ENCODE data around the gene EXOG. TPM values are rescaled to one million over a fixed set of nuclear protein-coding genes. Genes with fewer than 3 reads are reported as not detected.
A peak's percentile ranks its signal among the peaks of the same experiment; 100 is the strongest.

The EXOG gene
- total and polyA plus RNA-seq, 2 donors from 2014 or later = 5.5 to 16.4 TPM

GRCh38 chr3:38490281-38491030, 5.7 kb upstream of the EXOG start:
- H3K4me1 ChIP-seq (ENCODE audit: control insufficient read depth in 2 of 3, insufficient read depth in 2 of 3, low read depth in 1 of 3, low read length in 3 of 3) = no peaks in the 10 kb centered on the region
- no peak overlapping the region for H3K27ac ChIP-seq (ENCODE audit: low read depth in 2 of 2, low read length in 2 of 2)
- H3K9me3 ChIP-seq (ENCODE audit: control insufficient read depth in 2 of 3, insufficient read depth in 1 of 3, low read length in 3 of 3) = no peaks in the 10 kb centered on the region
- FAIRE-seq = no peak
- DNase-seq = no peak
- H3K27me3 ChIP-seq (ENCODE audit: control insufficient read depth, insufficient read depth, low read length) = no peaks in the 10 kb centered on the region
- no peak overlapping the region for H3K9ac ChIP-seq (ENCODE audit: low read length in 3 of 3)
- intact Hi-C loops (cut with DNase I) = no loop called here
- H3K4me3 ChIP-seq (ENCODE audit: low read length in 3 of 3) = no peak overlapping the region
- no peaks in the 10 kb centered on the region for H3K36me3 ChIP-seq (ENCODE audit: control insufficient read depth in 2 of 3, insufficient read depth in 3 of 3, low read length in 3 of 3)
- TF ChIP-seq CTCF (IDR thresholded peaks at IDR 0.05; ENCODE audit: borderline replicate concordance, extremely low read depth, insufficient read depth) = no peak

- FAIRE-seq = no peak
- no peaks in the 10 kb centered on the region for H3K27me3 ChIP-seq (ENCODE audit: control insufficient read depth, insufficient read depth, low read length)
- intact Hi-C loops (cut with DNase I) = no loop called here
- no peak for TF ChIP-seq CTCF (IDR thresholded peaks at IDR 0.05; ENCODE audit: borderline replicate concordance, extremely low read depth, insufficient read depth)
- H3K4me1 ChIP-seq (ENCODE audit: control insufficient read depth in 2 of 3, insufficient read depth in 2 of 3, low read depth in 1 of 3, low read length in 3 of 3) = no peaks in the 10 kb centered on the region
- no peak overlapping the region for H3K4me3 ChIP-seq (ENCODE audit: low read length in 3 of 3)
- no peaks in the 10 kb centered on the region for H3K36me3 ChIP-seq (ENCODE audit: control insufficient read depth in 2 of 3, insufficient read depth in 3 of 3, low read length in 3 of 3)
- no peak overlapping the region for H3K9ac ChIP-seq (ENCODE audit: low read length in 3 of 3)
- no peak overlapping the region for H3K27ac ChIP-seq (ENCODE audit: low read depth in 2 of 2, low read length in 2 of 2)
- no peak for DNase-seq
- H3K9me3 ChIP-seq (ENCODE audit: control insufficient read depth in 2 of 3, insufficient read depth in 1 of 3, low read length in 3 of 3) = no peaks in the 10 kb centered on the region
Measured at GRCh38 chr3:38491215-38491614, 4.9 kb upstream of the EXOG start.

GRCh38 chr3:38493031-38493430, 3.1 kb upstream of the EXOG start:
- no peak overlapping the region for H3K27ac ChIP-seq (ENCODE audit: low read depth in 2 of 2, low read length in 2 of 2)
- no peaks in the 10 kb centered on the region for H3K9me3 ChIP-seq (ENCODE audit: control insufficient read depth in 2 of 3, insufficient read depth in 1 of 3, low read length in 3 of 3)
- no peak for FAIRE-seq

More at GRCh38 chr3:38493031-38493430, 3.1 kb upstream of the EXOG start:
- Histone ChIP-seq H3K9ac (ENCODE audit: low read length in 3 of 3) (no peak overlapping the region), H3K4me1 (ENCODE audit: control insufficient read depth in 2 of 3, insufficient read depth in 2 of 3, low read depth in 1 of 3, low read length in 3 of 3) (no peaks in the 10 kb centered on the region), H3K36me3 (ENCODE audit: control insufficient read depth in 2 of 3, insufficient read depth in 3 of 3, low read length in 3 of 3) (no peaks in the 10 kb centered on the region), H3K27me3 (ENCODE audit: control insufficient read depth, insufficient read depth, low read length) (no peaks in the 10 kb centered on the region), H3K4me3 (ENCODE audit: low read length in 3 of 3) (no peak overlapping the region)
- DNase-seq = peak in 1 of 5 donors; percentile 32
- intact Hi-C loops (cut with DNase I) = no loop called here
- no peak for TF ChIP-seq CTCF (IDR thresholded peaks at IDR 0.05; ENCODE audit: borderline replicate concordance, extremely low read depth, insufficient read depth)

Data from kidney (tissue), 14 donors.